HS-27A (cell line): Measurements from ENCODE around the gene MRPL40.
"Not testable (repeated sequence)": the region's sequence is repeated elsewhere in the genome, so short reads cannot be mapped to it uniquely, and the experiment has no call there.

Experiments used
- DNase-seq: peaks from one replicate; pipeline ENCODE4 v3.0.0-alpha.2; 2012; ENCODE audit warnings: low read depth, missing footprints

MRPL40 gene

GRCh38 chr22:19442166-19442565, 9.8 kb downstream of the MRPL40 start:
- DNase-seq: no peak

GRCh38 chr22:19443544-19444211, 11.3 kb downstream of the MRPL40 start:
- DNase-seq: no peak

- not testable (repeated sequence) for DNase-seq
Measured at GRCh38 chr22:19445279-19445982, 13.1 kb downstream of the MRPL40 start.

DNA sequence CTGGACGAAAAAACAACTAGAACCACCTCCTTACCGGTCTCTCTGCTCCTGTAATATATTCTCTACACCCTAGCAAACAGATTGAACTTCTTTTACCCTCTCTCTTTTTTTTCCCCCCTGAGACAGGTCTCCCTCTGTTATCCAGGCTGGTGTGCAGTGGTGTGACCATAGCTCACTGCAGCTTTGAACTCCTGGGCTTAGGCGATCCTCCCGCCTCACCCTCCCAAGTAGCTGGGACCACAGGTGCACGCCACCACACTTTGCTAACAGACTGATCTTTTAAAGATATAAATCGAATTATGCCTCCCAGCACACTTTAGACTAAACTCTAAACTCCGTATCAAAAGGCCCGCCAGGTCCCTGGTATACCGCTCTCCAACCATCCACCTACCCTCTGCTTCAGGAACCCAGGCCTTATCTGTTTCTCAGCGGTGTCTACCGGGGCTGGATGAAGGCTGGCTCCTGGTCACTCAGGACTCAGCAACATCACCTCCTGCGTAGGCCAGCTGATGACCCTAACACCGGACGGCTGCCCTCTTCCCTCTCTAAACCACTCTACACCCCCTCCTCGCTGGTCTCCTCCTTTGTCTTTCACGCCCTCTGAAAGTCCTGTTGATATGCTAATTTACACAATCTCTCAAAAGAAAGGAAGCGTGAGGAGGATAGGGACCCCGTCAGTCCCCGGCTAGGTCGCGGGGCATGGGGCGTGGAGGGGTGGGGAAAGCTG, 14.4 kb downstream of the MRPL40 start:
- DNase-seq: no peak

GRCh38 chr22:19447330-19448075, 15.2 kb downstream of the MRPL40 start, which contains the start of gene C22orf39:
TSS of gene C22orf39 (minus strand) at chr22:19447711. CDS start at chr22:19447688, 23 bp downstream.
- DNase-seq: peak; percentile 70

DNA sequence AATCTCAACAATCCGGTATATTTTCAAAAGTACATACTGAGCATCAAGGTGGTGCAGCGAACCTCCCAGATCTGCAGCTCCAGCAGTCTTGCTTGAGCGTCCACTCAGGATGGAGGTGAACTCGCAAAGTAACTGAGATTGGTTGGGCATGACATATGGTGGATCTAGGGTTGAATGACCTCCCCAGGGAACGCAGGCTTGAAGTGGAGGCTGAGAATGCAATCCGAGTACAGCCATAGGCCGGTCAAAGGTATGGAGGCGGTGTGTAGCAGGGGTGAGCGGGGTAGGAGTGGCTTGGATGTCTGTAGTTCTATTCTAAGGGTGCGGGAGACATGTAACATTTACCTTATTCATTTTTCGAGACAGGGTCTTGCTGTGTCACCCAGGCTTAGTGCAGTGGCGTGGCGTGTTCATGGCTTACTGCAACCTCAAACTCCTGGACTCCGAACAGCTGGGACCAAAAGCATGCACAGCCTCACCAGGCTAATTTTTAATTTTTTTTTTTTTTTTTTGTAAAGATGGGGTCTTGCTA, 15.8 kb downstream of the MRPL40 start:
- peak; percentile 34 for DNase-seq

DNA sequence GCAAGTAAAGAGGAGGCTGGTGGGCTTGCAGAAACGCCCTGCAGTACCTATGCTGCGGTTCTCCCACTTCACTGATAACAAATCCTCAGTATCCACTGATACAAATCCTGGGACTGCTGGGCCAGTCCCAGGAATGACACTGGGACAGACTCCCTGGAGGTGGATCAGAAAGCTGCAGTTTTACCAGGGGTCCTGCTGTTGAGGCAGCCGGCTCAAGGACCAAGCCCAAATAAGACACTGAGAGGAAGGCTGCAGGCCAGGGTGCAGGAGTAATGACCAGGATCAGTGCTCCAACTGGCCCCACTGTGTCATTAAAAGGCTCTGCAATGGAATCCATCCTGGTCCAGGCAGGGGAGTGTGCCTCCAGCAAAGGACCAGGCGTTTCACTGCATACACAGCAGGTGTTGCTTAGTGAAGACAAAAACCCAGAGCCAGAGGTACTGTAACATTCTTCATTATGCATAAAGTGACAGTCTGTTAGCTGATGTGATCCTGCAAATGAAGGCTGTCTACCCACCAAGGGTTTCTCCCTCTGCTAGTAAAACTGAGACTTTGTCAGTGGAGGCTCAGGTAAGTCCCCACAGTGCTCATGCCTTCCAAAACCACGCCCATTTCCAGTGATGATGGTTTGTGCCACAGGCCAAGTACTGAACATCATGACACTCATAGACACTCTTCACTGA, 16.5 kb downstream of the MRPL40 start:
- DNase-seq: no peak

GRCh38 chr22:19449422-19449767, 17.1 kb downstream of the MRPL40 start:
- no peak for DNase-seq

- DNase-seq: no peak
Measured at GRCh38 chr22:19450363-19451175, 18.2 kb downstream of the MRPL40 start.

DNA sequence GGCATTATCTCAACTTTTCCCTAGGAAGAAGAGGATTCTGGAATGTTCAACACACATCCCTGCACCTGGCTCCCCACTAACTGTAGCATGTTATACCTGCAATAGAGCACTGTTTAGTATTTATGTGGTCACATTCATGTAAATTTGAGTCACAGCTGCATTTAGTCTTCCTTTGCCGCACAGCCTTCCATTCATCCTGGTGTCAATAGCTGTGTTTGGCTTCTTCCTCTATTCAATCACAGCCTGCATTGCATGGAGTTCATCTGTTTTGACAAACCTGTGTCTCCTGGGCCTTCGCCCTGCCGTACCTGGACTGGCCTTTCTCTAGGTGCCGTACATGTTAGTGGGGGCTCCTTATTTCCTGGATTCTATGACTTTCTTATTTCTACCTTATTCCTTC, 19.2 kb downstream of the MRPL40 start:
- DNase-seq: no peak

- no peak for DNase-seq
Measured at GRCh38 chr22:19453718-19454117, 21.4 kb downstream of the MRPL40 start.

GRCh38 chr22:19454156-19454555, 21.8 kb downstream of the MRPL40 start:
- no peak for DNase-seq

- no peak for DNase-seq
Measured at GRCh38 chr22:19455033-19455432, 22.7 kb downstream of the MRPL40 start.

GRCh38 chr22:19455585-19456370, 23.4 kb downstream of the MRPL40 start:
- DNase-seq: no peak

DNA sequence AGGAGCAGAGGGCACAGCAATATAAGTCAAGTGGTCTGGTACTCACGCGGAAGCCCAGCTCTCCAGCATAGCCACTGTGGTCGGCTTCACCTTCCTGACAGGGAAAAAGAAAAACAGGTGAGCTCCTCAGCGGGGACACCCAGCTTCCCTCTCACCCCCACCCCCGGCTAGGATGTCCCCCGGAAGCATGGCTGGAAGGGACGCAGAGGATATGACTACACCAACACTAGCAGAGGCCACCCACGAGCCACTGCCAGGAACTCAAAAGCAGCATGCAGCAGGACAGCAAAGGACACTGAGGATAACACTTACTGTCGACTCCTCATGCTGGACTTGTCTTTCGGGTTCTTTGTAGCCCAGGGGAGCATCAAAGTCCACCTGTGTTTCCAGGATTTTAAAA, 24.2 kb downstream of the MRPL40 start:
- no peak for DNase-seq

DNA sequence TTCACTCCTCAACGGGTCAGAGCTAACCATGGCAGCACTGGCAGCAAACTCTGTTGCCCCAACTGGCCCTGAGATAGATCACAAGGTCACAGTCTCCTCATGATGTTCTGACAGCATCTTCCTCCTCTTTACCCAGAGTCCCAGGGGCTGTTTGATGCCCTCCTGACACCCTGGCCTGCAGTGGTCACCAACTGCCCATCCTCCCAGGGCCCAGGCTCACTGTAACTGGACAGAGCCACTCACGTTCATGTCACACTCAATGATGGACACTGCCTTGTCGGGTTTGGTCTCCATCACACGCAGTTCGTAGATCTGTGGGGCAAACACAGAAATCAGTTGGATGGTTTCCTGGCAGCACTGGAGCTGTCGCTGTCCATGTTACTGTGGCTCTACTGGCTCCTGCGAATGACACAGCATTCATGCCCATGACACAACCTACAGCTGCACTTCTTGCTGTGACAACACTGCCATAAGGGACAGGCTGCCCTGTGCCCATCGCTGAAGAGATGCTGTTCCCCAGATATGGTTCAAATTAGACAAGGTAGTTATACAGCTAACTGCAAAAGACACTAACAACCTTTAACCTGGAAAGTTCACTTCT, 25.6 kb downstream of the MRPL40 start:
- DNase-seq: no peak

GRCh38 chr22:19460036-19460435, 27.7 kb downstream of the MRPL40 start:
- DNase-seq: no peak

DNA sequence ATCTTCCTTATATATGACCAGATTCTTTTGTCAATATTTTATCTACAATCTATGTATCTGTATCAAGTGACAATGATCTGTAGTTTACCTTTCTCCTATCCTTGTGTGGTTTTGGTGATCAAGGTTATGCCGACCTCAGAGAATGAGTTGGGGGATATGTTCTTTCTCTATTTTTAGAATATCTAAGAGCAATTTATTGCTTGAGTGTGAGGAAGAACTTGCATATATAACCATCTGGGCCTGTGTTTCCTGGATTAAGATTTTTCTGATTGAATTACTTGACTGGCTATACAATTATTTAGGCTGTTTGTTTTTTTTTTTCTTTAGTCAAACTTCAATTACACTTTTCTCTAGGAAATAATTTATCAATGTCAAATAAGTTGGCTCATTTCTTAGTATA, 29.2 kb downstream of the MRPL40 start:
- no peak for DNase-seq

GRCh38 chr22:19463008-19463407, 30.7 kb downstream of the MRPL40 start:
- DNase-seq: no peak
